ENCODE measurements around the gene MOK.

Gene MOK

GRCh38 chr14:102215071-102215470 lies 89.9 kb downstream of the MOK start:
- no peak overlapping the region for H3K4me3 ChIP-seq (replicated peaks; ENCODE audit: low read depth, low read length)
- no peak for TF ChIP-seq CTCF (IDR thresholded peaks at IDR 0.05; ENCODE audit: low read depth, low read length, missing control alignments)
- no peak for DNase-seq (ENCODE audit: extremely low read depth, low read depth)

GRCh38 chr14:102213984-102214658 lies 90.8 kb downstream of the MOK start:
- no peak overlapping the region for H3K4me3 ChIP-seq (replicated peaks; ENCODE audit: low read depth, low read length)
- TF ChIP-seq CTCF (IDR thresholded peaks at IDR 0.05; ENCODE audit: low read depth, low read length, missing control alignments), result no peak
- DNase-seq (ENCODE audit: extremely low read depth, low read depth), result no peak

GRCh38 chr14:102213470-102213869 lies 91.5 kb downstream of the MOK start:
- no peak for DNase-seq (ENCODE audit: extremely low read depth, low read depth)
- no peak overlapping the region for H3K4me3 ChIP-seq (replicated peaks; ENCODE audit: low read depth, low read length)
- TF ChIP-seq CTCF (IDR thresholded peaks at IDR 0.05; ENCODE audit: low read depth, low read length, missing control alignments), result no peak

GRCh38 chr14:102212845-102213244 lies 92.1 kb downstream of the MOK start:
- TF ChIP-seq CTCF (IDR thresholded peaks at IDR 0.05; ENCODE audit: low read depth, low read length, missing control alignments), result no peak
- no peak for DNase-seq (ENCODE audit: extremely low read depth, low read depth)
- H3K4me3 ChIP-seq (replicated peaks; ENCODE audit: low read depth, low read length), result no peak overlapping the region

GRCh38 chr14:102212356-102212755 lies 92.6 kb downstream of the MOK start:
- TF ChIP-seq CTCF (IDR thresholded peaks at IDR 0.05; ENCODE audit: low read depth, low read length, missing control alignments), result no peak
- H3K4me3 ChIP-seq (replicated peaks; ENCODE audit: low read depth, low read length), result no peak overlapping the region
- no peak for DNase-seq (ENCODE audit: extremely low read depth, low read depth)

- no peak overlapping the region for H3K4me3 ChIP-seq (replicated peaks; ENCODE audit: low read depth, low read length)
- TF ChIP-seq CTCF (IDR thresholded peaks at IDR 0.05; ENCODE audit: low read depth, low read length, missing control alignments), result no peak
- no peak for DNase-seq (ENCODE audit: extremely low read depth, low read depth)
Observed at GRCh38 chr14:102211240-102211639, 93.7 kb downstream of the MOK start.
